Stimulated activated CD8-positive, alpha-beta memory T cell treated with anti-CD3 and anti-CD28 coated beads, Interleukin-4, amount 100 ng/mL, for 1 hour (primary cell): ENCODE results near the gene SLC2A14.
"Not testable (repeated sequence)": the region's sequence is repeated elsewhere in the genome, so short reads cannot be mapped to it uniquely, and the experiment has no call there.

Source experiments
- DNase-seq, 2 donors: peaks; one replicate each; pipeline ENCODE4 v3.0.0-alpha.2; 2020; ENCODE audit warnings: low read depth in 2 of 2, low spot score in 1 of 2

The SLC2A14 gene

GRCh38 chr12:7872566-7873319 lies at the start of gene SLC2A14:
Gene SLC2A14 (minus strand): TSS chr12:7872915. CDS start chr12:7869880, 3,035 bp downstream.
- DNase-seq, result no peak

- DNase-seq, result not testable (repeated sequence)
These were observed 48.5 kb upstream of the SLC2A14 start for GRCh38 chr12:7921181-7921580.

- not testable (repeated sequence) for DNase-seq
These were observed 45.5 kb upstream of the SLC2A14 start for GRCh38 chr12:7918268-7918590.

- no peak for DNase-seq
These were observed 44.9 kb upstream of the SLC2A14 start for GRCh38 chr12:7917392-7918267.

- DNase-seq, result no peak
These were observed 44.2 kb upstream of the SLC2A14 start for GRCh38 chr12:7916936-7917335.

GRCh38 chr12:7915661-7916403 lies 43.1 kb upstream of the SLC2A14 start:
- no peak for DNase-seq

GRCh38 chr12:7910106-7910505 lies 37.4 kb upstream of the SLC2A14 start:
- DNase-seq, result not testable (repeated sequence)

- peak in 1 of 2 donors; percentile 16 for DNase-seq
These were observed 34.3 kb upstream of the SLC2A14 start for GRCh38 chr12:7907009-7907408.

GRCh38 chr12:7906303-7906702 lies 33.6 kb upstream of the SLC2A14 start:
- DNase-seq, result not testable (repeated sequence)

GRCh38 chr12:7905600-7906125 lies 32.9 kb upstream of the SLC2A14 start:
- DNase-seq, result not testable (repeated sequence)

- DNase-seq, result no peak
These were observed 32.4 kb upstream of the SLC2A14 start for GRCh38 chr12:7905071-7905470.

GRCh38 chr12:7902416-7902815 lies 29.7 kb upstream of the SLC2A14 start:
- DNase-seq, result not testable (repeated sequence)

GRCh38 chr12:7899755-7900154 lies 27.0 kb upstream of the SLC2A14 start:
- no peak for DNase-seq

- not testable (repeated sequence) for DNase-seq
These were observed 24.0 kb upstream of the SLC2A14 start for GRCh38 chr12:7896726-7897125.

- no peak for DNase-seq
These were observed 19.7 kb upstream of the SLC2A14 start for GRCh38 chr12:7892186-7892980.

- DNase-seq, result no peak
These were observed 12.0 kb upstream of the SLC2A14 start for GRCh38 chr12:7884689-7885088.

- DNase-seq, result not testable (repeated sequence)
These were observed 9.0 kb upstream of the SLC2A14 start for GRCh38 chr12:7881736-7882120.

- DNase-seq, result not testable (repeated sequence)
These were observed 8.4 kb upstream of the SLC2A14 start for GRCh38 chr12:7880952-7881735.

GRCh38 chr12:7879246-7879645 lies 6.5 kb upstream of the SLC2A14 start:
- DNase-seq, result no peak

GRCh38 chr12:7877420-7877819 lies 4.7 kb upstream of the SLC2A14 start:
- DNase-seq, result no peak
